IMR-90 (cell line): ENCODE measurements around the gene CCDC182. TPM values are rescaled to one million over a fixed set of nuclear protein-coding genes. Genes with fewer than 3 reads are reported as not detected.

Source experiments
- ATAC-seq: fragments of 200-7000 bp; cut with Tn5 transposase; 2 replicates; pipeline ENCODE4 v1.9.1; 2020; ENCODE audit warnings: low read depth, mild to moderate bottlenecking, moderate library complexity
- BruUV-seq: library from RNA; stranded (reverse); fragments of 400-500 nt; replicated peaks from 2 replicates; lab custom pipeline; 2021; lab: Mats Ljungman, UMichigan
- CTCF ChIA-PET: fragments of 300-600 bp; formaldehyde crosslinking; extraction: SDS; loops from one replicate; lab custom pipeline; 2021; ENCODE audit warnings: antibody characterized with exemption; lab: Yijun Ruan, JAX
- POLR2A ChIA-PET: fragments of 300-600 bp; sonication (Branson Sonifier 250); formaldehyde crosslinking; loops from one replicate; lab custom pipeline; 2022; ENCODE audit warnings: antibody characterized with exemption; ENCODE audit not compliant: unreplicated experiment; lab: Charles Lee
- DNase-seq: peaks from one replicate; pipeline ENCODE4 v3.0.0; 2013
- H2AFZ ChIP-seq: replicated peaks from 2 replicates; pipeline ENCODE3; 2013; ENCODE audit warnings: low read length, mild to moderate bottlenecking; ENCODE audit not compliant: poor library complexity
- H2AK5ac ChIP-seq: 2 replicates; pipeline ENCODE4 v1.6.1; 2013; ENCODE audit warnings: low read depth, low read length, inconsistent platforms
- H2AK9ac ChIP-seq: replicated peaks from 2 replicates; pipeline ENCODE3; 2013; ENCODE audit warnings: mild to moderate bottlenecking, low read depth, low read length, moderate library complexity; ENCODE audit not compliant: poor library complexity
- H2BK120ac ChIP-seq: 2 replicates; pipeline ENCODE4 v1.6.1; 2013; ENCODE audit warnings: low read depth, low read length, inconsistent platforms
- H2BK15ac ChIP-seq: 3 replicates; pipeline ENCODE4 v1.6.1; 2013; ENCODE audit warnings: low read depth, low read length, inconsistent platforms
- H2BK20ac ChIP-seq: 2 replicates; pipeline ENCODE4 v1.6.1; 2013; ENCODE audit warnings: low read depth, mild to moderate bottlenecking, inconsistent platforms, low read length, moderate library complexity
- H2BK5ac ChIP-seq: 2 replicates; pipeline ENCODE4 v1.6.1; 2013; ENCODE audit warnings: mild to moderate bottlenecking, low read depth, low read length, inconsistent platforms; ENCODE audit not compliant: poor library complexity, severe bottlenecking
- H3K14ac ChIP-seq: replicated peaks from 2 replicates; pipeline ENCODE4 v1.6.1; 2013; ENCODE audit warnings: low read depth, low read length, inconsistent platforms
- H3K18ac ChIP-seq: 2 replicates; pipeline ENCODE4 v1.6.1; 2013; ENCODE audit warnings: low read depth, low read length, control low read depth
- H3K23ac ChIP-seq: 2 replicates; pipeline ENCODE4 v1.6.1; 2013; ENCODE audit warnings: low read depth, low read length, inconsistent platforms
- H3K27ac ChIP-seq: 2 replicates; pipeline ENCODE4 v1.5.1; 2013; ENCODE audit warnings: mild to moderate bottlenecking, control low read depth, low read length; ENCODE audit not compliant: insufficient read depth
- H3K27me3 ChIP-seq: 2 replicates; pipeline ENCODE4 v1.6.1; 2013; ENCODE audit warnings: low read length; ENCODE audit not compliant: control insufficient read depth, insufficient read depth
- H3K36me3 ChIP-seq: 2 replicates; pipeline ENCODE4 v1.6.1; 2013; ENCODE audit warnings: low read length, mixed read lengths; ENCODE audit not compliant: control insufficient read depth, insufficient read depth
- H3K4ac ChIP-seq: 2 replicates; pipeline ENCODE4 v1.6.1; 2013; ENCODE audit warnings: low read depth, low read length, inconsistent platforms
- H3K4me1 ChIP-seq: 2 replicates; pipeline ENCODE4 v1.6.1; 2013; ENCODE audit warnings: low read length, mixed read lengths; ENCODE audit not compliant: control insufficient read depth, insufficient read depth
- H3K4me2 ChIP-seq: 2 replicates; pipeline ENCODE4 v1.6.1; 2013; ENCODE audit warnings: low read depth, mild to moderate bottlenecking, control low read depth, low read length, moderate library complexity
- H3K4me3 ChIP-seq: 2 replicates; pipeline ENCODE4 v1.5.1; 2013; ENCODE audit warnings: low read depth, mild to moderate bottlenecking, control low read depth, low read length, moderate library complexity; ENCODE audit not compliant: insufficient read depth
- H3K56ac ChIP-seq: 2 replicates; pipeline ENCODE4 v1.6.1; 2013; ENCODE audit warnings: low read length, inconsistent platforms; ENCODE audit not compliant: insufficient read depth; ENCODE audit errors: extremely low read depth
- H3K79me1 ChIP-seq, 2 experiments: 2 replicates each; pipeline ENCODE4 v1.6.1; 2013; ENCODE audit warnings: low read length in 2 of 2, inconsistent platforms in 1 of 2, low read depth in 1 of 2
- H3K9ac ChIP-seq: 2 replicates; pipeline ENCODE4 v1.6.1; 2013; ENCODE audit warnings: low read depth, low read length, control low read depth
- H3K9me1 ChIP-seq: 2 replicates; pipeline ENCODE4 v1.6.1; 2013; ENCODE audit warnings: low read length, inconsistent platforms; ENCODE audit not compliant: insufficient read depth
- H3K9me3 ChIP-seq: 2 replicates; pipeline ENCODE4 v1.6.1; 2013; ENCODE audit warnings: low read length; ENCODE audit not compliant: control insufficient read depth, insufficient read depth
- H4K20me1 ChIP-seq: 2 replicates; pipeline ENCODE4 v1.6.1; 2013; ENCODE audit warnings: low read length, inconsistent platforms; ENCODE audit not compliant: insufficient read depth
- H4K5ac ChIP-seq: 2 replicates; pipeline ENCODE4 v1.6.1; 2013; ENCODE audit warnings: mild to moderate bottlenecking, low read depth, low read length, control low read depth
- H4K8ac ChIP-seq, 2 experiments: 2 replicates each; pipeline ENCODE4 v1.6.1; 2013; ENCODE audit warnings: low read depth in 2 of 2, low read length in 2 of 2, control low read depth in 1 of 2, inconsistent platforms in 1 of 2
- H4K91ac ChIP-seq: 2 replicates; pipeline ENCODE4 v1.6.1; 2013; ENCODE audit warnings: low read depth, low read length, inconsistent platforms; ENCODE audit not compliant: insufficient read depth
- BHLHE40 ChIP-seq: fragments of 150-350 bp; IDR thresholded peaks from 2 replicates; pipeline ENCODE4 v1.6.1; 2016; ENCODE audit warnings: mild to moderate bottlenecking, low read depth, low read length
- CEBPB ChIP-seq: IDR thresholded peaks from 2 replicates; pipeline ENCODE4 v1.6.1; 2012; ENCODE audit warnings: low read depth, low read length, improper control_type of control experiment
- CHD1 ChIP-seq: IDR thresholded peaks from 2 replicates; pipeline ENCODE4 v1.6.1; 2012; ENCODE audit warnings: low read depth, low read length, improper control_type of control experiment
- CTCF ChIP-seq: conservative IDR thresholded peaks from 2 replicates; pipeline ENCODE4 v1.5.1; 2012; ENCODE audit warnings: mild to moderate bottlenecking, low read depth, low read length, improper control_type of control experiment
- FOS ChIP-seq: fragments of 150-350 bp; IDR thresholded peaks from 2 replicates; pipeline ENCODE4 v1.6.1; 2016; ENCODE audit warnings: low read depth, low read length
- MAFK ChIP-seq: IDR thresholded peaks from 2 replicates; pipeline ENCODE4 v1.6.1; 2012; ENCODE audit warnings: low read depth, low read length, improper control_type of control experiment
- MAZ ChIP-seq: IDR thresholded peaks from 2 replicates; pipeline ENCODE4 v1.6.1; 2012; ENCODE audit warnings: low read depth, mild to moderate bottlenecking, low read length, improper control_type of control experiment, moderate library complexity, borderline replicate concordance
- MXI1 ChIP-seq: IDR thresholded peaks from 2 replicates; pipeline ENCODE4 v1.6.1; 2012; ENCODE audit warnings: low read depth, mild to moderate bottlenecking, low read length, moderate library complexity, borderline replicate concordance
- NFE2L2 ChIP-seq: fragments of 150-350 bp; IDR thresholded peaks from 2 replicates; pipeline ENCODE4 v1.6.1; 2016; ENCODE audit warnings: low read depth, mild to moderate bottlenecking, low read length
- POLR2A ChIP-seq: IDR thresholded peaks from 2 replicates; pipeline ENCODE4 v1.6.1; 2012; ENCODE audit warnings: mild to moderate bottlenecking, low read depth, low read length
- RAD21 ChIP-seq: IDR thresholded peaks from 2 replicates; pipeline ENCODE4 v1.6.1; 2012; ENCODE audit warnings: low read length, improper control_type of control experiment
- RCOR1 ChIP-seq: IDR thresholded peaks from 2 replicates; pipeline ENCODE4 v1.6.1; 2012; ENCODE audit warnings: mild to moderate bottlenecking, low read length, improper control_type of control experiment; ENCODE audit not compliant: insufficient replicate concordance
- RFX5 ChIP-seq: IDR thresholded peaks from 2 replicates; pipeline ENCODE4 v1.8.0; 2012; ENCODE audit warnings: low read depth, mild to moderate bottlenecking, low read length, moderate library complexity
- SMC3 ChIP-seq: fragments of 150-350 bp; IDR thresholded peaks from 2 replicates; pipeline ENCODE4 v1.6.1; 2016; ENCODE audit warnings: low read depth, mild to moderate bottlenecking, antibody characterized with exemption, low read length, moderate library complexity
- USF2 ChIP-seq: fragments of 150-350 bp; IDR thresholded peaks from 2 replicates; pipeline ENCODE4 v1.6.1; 2017; ENCODE audit warnings: mild to moderate bottlenecking, antibody characterized with exemption, low read length, low read depth
- WGBS, 2 experiments: methylation state at CpG; one replicate each; pipeline versions ENCODE4 v1.1.5 to v1.1.7; 2013; ENCODE audit warnings: missing lambda C conversion rate in 2 of 2; ENCODE audit not compliant: insufficient read length in 1 of 2; ENCODE audit errors: extremely low coverage in 2 of 2; 5-methylcytosine and 5-hydroxymethylcytosine counted together
- dilution Hi-C: fragments of 300-500 bp; cut with HindIII; formaldehyde crosslinking; loops from one replicate; pipeline ENCODE4 v1.14.3; 2018; ENCODE audit warnings: low sequenced_read_pairs; ENCODE audit not compliant: unreplicated experiment
- in situ Hi-C: fragments of 300-500 bp; cut with MboI; formaldehyde crosslinking; loops from 3 replicates; pipeline ENCODE4 v1.14.3; 2019; ENCODE audit warnings: low sequenced_read_pairs, inconsistent platforms, mixed read lengths
- intact Hi-C: fragments of 100-400 bp; cut with micrococcal nuclease; formaldehyde crosslinking; loops from 2 replicates; pipeline ENCODE4 v1.10.0; 2022
- polyA plus RNA-seq, 3 experiments: library from polyadenylated mRNA; depleted of rRNA; stranded (reverse); fragments of >200 nt; gene quantifications; 2 replicates each; pipeline ENCODE4 v1.2.3, GENCODE V29; 2012; ENCODE audit warnings: low replicate concordance in 1 of 3
- total RNA-seq: library from RNA; depleted of rRNA; stranded (reverse); fragments of >200 nt; gene quantifications from 2 replicates; pipeline ENCODE4 v1.2.3, GENCODE V29; 2012
- TF ChIP-seq, protein P1 (sequence below): fragments of 150-350 bp; IDR thresholded peaks from 2 replicates; pipeline ENCODE4 v1.6.1; 2016; ENCODE audit warnings: low read depth, mild to moderate bottlenecking, low read length, moderate library complexity, borderline replicate concordance

The CCDC182 gene
- total and polyA plus RNA-seq, 2 of the 4 experiments (the other 2 are of a cell fraction), result not detected

- Histone ChIP-seq H4K8ac (no peak overlapping the region), H3K4me1 (no peaks in the 10 kb centered on the region), H3K18ac (no peak overlapping the region), H3K56ac (no peak overlapping the region), H3K23ac (no peak overlapping the region), H2BK120ac (no peak overlapping the region), H2AK5ac (no peak overlapping the region), H3K4me2 (no peak overlapping the region), H2AK9ac (no peak overlapping the region), H3K79me1 (no peaks in the 10 kb centered on the region), H3K36me3 (no peaks in the 10 kb centered on the region), H2BK15ac (no peak overlapping the region), H2BK20ac (no peak overlapping the region), H3K4me3 (no peak overlapping the region), H3K27ac (no peak overlapping the region), H2AFZ (no peak overlapping the region), H3K9me3 (no peaks in the 10 kb centered on the region), H2BK5ac (no peak overlapping the region), H3K14ac (no peak overlapping the region), H3K9me1 (no peaks in the 10 kb centered on the region), H3K9ac (no peak overlapping the region), H4K20me1 (no peaks in the 10 kb centered on the region), H3K4ac (no peak overlapping the region), H3K27me3 (peaks cover 41% of the 10 kb centered on the region), H4K5ac (no peak overlapping the region), H4K91ac (no peak overlapping the region)
- DNase-seq (no peak), ATAC-seq (no peak; the same call in 1 of the 2 replicates)
- BruUV-seq, result no TSS peak
- ChIA-PET POLR2A (no interaction called here), CTCF (no interaction called here)
- dilution Hi-C loops, result no loop called here
- in situ Hi-C loops, result no loop called here
- 47% methylated on average over 4 of the region's 7 CpGs; no CpG with 5 or more reads in 1 of the 2 experiments for WGBS, 2 experiments
- intact Hi-C loops, result no loop called here
- TF ChIP-seq, protein P1, sequence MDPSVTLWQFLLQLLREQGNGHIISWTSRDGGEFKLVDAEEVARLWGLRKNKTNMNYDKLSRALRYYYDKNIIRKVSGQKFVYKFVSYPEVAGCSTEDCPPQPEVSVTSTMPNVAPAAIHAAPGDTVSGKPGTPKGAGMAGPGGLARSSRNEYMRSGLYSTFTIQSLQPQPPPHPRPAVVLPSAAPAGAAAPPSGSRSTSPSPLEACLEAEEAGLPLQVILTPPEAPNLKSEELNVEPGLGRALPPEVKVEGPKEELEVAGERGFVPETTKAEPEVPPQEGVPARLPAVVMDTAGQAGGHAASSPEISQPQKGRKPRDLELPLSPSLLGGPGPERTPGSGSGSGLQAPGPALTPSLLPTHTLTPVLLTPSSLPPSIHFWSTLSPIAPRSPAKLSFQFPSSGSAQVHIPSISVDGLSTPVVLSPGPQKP, result no peak
- TF ChIP-seq SMC3 (no peak), RFX5 (no peak), MAZ (no peak), CHD1 (no peak), RCOR1 (no peak), BHLHE40 (no peak), USF2 (no peak), POLR2A (no peak), FOS (no peak), MXI1 (no peak), CEBPB (no peak), MAFK (no peak), RAD21 (no peak), CTCF (no peak), NFE2L2 (no peak)
Measured at GRCh38 chr17:57714665-57715180, 30.4 kb downstream of the CCDC182 start.
